ENCODE results near the gene LALBA.
"Not testable (repeated sequence)": the region's sequence is repeated elsewhere in the genome, so short reads cannot be mapped to it uniquely, and the experiment has no call there.

The LALBA gene

DNA sequence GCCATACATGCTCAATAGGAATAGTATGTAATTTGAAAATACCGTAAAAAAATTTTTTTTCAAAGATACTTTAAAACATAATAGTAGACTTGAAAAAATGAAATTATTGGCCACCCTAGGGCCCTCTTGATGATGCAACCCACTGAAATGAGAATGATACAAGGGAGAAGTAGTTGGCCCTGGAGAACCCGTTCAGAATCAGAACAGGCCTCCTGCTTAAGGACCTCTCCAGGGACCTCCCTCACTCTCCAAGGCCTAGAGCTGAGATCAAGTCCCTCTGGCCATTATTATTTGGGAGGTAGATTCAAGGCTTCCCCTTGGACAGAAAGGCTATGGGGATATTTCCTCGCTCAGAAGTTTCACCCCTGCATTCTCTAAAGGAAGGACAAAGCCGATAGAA, 11.9 kb downstream of the LALBA start:
- no peak overlapping the region for H3K4me3 ChIP-seq (ENCODE audit: control insufficient read depth, low read depth, low read length)
- TF ChIP-seq, protein P1, sequence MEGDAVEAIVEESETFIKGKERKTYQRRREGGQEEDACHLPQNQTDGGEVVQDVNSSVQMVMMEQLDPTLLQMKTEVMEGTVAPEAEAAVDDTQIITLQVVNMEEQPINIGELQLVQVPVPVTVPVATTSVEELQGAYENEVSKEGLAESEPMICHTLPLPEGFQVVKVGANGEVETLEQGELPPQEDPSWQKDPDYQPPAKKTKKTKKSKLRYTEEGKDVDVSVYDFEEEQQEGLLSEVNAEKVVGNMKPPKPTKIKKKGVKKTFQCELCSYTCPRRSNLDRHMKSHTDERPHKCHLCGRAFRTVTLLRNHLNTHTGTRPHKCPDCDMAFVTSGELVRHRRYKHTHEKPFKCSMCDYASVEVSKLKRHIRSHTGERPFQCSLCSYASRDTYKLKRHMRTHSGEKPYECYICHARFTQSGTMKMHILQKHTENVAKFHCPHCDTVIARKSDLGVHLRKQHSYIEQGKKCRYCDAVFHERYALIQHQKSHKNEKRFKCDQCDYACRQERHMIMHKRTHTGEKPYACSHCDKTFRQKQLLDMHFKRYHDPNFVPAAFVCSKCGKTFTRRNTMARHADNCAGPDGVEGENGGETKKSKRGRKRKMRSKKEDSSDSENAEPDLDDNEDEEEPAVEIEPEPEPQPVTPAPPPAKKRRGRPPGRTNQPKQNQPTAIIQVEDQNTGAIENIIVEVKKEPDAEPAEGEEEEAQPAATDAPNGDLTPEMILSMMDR (conservative IDR thresholded peaks at IDR 0.05; ENCODE audit: control insufficient read depth, insufficient read depth, low read depth, low read length) = no peak
- DNase-seq (ENCODE audit: low read depth) = no peak

DNA sequence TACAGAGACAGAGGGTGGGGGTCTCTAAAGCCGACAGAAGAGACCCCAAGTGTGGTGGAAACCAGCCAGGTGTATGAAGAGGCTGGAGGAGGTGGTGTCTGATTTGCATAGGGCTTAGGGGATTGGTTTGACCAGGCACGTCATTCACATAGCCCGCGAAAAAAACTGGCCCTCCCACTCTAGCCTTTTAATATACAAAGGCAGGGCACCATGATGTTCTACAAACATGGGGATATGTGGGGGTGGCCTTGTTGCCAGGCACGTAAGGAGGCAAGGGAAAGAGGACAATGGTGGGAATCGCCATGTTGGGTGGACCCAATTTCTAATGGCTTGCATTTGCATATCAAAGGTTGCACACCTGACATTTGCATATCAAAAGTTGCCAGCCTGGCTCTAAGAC, 13.2 kb downstream of the LALBA start:
- no peak overlapping the region for H3K4me3 ChIP-seq (ENCODE audit: control insufficient read depth, low read depth, low read length)
- TF ChIP-seq, protein P1 (conservative IDR thresholded peaks at IDR 0.05; ENCODE audit: control insufficient read depth, insufficient read depth, low read depth, low read length) = no peak
- no peak for DNase-seq (ENCODE audit: low read depth)

DNA sequence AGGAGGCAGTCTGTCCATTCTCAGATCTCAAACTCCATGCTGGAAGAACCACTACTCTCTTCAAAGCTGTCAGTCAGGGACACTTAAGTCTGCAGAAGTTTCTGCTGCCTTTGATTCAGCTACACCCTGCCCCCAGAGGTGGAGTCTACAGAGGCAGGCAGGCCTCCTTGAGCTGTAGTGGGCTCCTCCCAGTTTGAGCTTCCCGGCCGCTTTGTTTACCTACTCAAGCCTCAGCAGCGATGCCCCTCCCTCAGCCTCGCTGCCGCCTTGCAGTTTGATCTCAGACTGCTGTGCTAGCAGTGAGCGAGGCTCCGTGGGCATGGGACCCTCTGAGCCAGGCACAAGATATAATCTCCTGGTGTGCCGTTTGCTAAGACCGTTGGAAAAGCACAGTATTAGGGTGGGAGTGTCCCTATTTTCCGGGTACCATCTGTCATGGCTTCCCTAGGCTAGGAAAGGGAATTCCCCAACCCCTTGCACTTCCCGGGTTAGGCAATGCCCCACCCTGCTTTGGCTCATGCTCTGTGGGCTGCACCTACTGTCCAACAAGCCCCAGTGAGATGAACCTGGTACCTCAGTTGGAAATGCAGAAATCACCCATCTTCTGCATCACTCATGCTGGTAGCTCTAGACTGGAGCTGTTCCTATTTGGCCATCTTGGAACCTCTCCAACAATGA, 16.0 kb downstream of the LALBA start:
- not testable (repeated sequence) for DNase-seq (ENCODE audit: low read depth); H3K4me3 ChIP-seq (ENCODE audit: control insufficient read depth, low read depth, low read length)

DNA sequence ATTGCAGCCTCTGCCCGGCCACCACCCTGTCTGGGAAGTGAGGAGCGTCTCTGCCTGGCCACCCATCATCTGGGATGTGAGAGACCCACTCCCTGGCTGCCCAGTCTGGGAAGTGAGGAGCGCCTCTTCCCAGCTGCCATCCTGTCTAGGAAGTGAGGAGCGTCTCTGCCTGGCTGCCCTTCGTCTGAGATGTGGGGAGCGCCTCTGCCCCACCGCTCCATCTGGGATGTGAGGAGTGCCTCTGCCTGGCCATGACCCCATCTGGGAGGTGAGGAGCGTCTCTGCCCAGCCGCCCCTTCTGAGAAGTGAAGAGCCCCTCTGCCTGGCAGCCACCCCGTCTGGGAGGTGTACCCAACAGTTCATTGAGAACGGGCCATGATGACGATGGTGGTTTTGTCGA, 18.2 kb downstream of the LALBA start:
- H3K4me3 ChIP-seq (ENCODE audit: control insufficient read depth, low read depth, low read length); DNase-seq (ENCODE audit: low read depth): not testable (repeated sequence)

DNA sequence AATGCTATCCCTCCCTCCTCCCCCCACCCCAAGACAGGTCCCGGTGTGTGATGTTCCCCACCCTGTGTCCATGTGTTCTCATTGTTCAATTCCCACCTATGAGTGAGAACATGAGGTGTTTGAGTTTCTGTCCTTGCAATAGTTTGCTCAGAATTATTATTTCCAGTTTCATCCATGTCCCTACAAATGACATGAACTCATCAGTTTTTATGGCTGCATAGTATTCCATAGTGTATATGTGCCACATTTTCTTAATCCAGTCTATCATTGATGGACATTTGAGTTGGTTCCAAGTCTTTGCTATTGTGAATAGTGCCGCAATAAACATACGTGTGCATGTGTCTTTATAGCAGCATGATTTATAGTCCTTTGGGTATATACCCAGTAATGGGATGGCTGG, 22.8 kb downstream of the LALBA start:
- DNase-seq (ENCODE audit: low read depth); H3K4me3 ChIP-seq (ENCODE audit: control insufficient read depth, low read depth, low read length): not testable (repeated sequence)

DNA sequence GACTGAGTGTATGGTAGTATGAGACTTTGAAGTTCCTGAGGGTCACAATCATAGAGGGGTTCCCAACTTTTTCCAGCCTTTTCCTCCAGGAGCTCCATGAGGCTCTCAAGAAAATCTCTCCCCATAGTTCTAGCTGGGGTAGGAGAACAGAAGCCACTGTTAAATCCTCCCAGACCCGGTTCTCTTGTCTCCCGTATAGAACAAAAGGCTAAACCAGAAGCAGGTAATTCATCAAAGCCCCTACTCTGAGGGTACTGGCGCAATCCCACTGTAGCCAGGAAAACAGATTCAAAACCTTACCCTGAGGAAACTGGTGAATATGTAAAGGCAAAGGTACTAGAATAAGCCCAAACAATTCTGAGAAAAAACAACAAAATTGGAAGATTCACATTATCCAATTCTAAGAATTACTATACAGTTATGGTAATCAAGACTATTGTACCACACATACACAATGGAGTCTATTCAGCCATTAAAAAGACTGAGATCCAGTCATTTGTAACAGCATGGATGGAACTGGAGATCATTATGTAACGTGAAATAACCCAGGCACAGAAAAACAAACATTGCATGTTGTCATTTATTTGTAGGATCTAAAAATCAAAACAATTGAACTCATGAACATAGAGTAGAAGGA, 23.9 kb downstream of the LALBA start:
- no peak overlapping the region for H3K4me3 ChIP-seq (ENCODE audit: control insufficient read depth, low read depth, low read length)
- TF ChIP-seq, protein P1 (conservative IDR thresholded peaks at IDR 0.05; ENCODE audit: control insufficient read depth, insufficient read depth, low read depth, low read length) = no peak
- no peak for DNase-seq (ENCODE audit: low read depth)

DNA sequence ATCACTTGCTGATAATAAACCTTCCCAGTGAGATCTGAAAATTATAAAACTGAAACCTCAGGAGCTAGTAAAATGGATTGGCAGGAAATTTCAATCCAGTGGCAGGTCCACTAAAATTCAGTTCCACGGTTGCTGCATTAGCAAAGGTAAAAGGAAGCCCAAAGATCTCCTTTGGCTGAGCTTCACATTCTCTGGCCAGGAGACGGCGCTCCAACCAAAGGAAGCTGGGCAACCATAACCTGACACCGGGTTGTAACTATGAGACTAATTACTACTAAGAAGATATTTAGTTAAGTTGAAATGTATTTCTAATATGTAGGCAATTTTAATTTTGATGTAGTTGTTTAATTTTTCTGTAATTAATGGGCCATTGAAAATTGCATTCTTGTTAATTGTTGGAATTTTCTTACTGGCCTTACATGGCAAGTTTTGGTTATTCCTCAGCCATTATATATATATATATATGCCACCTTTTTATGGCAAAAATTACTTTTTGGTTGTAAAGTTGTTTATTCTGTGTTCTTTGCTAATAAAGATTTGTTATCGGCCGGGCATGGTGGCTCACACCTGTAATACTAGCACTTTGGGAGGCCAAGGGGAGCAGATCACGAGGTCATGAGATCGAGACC, 27.4 kb downstream of the LALBA start:
- peak; percentile 38 for DNase-seq (ENCODE audit: low read depth)
- TF ChIP-seq, protein P1 (conservative IDR thresholded peaks at IDR 0.05; ENCODE audit: control insufficient read depth, insufficient read depth, low read depth, low read length) = peak; percentile 88
- H3K4me3 ChIP-seq (ENCODE audit: control insufficient read depth, low read depth, low read length) = no peak overlapping the region

DNA sequence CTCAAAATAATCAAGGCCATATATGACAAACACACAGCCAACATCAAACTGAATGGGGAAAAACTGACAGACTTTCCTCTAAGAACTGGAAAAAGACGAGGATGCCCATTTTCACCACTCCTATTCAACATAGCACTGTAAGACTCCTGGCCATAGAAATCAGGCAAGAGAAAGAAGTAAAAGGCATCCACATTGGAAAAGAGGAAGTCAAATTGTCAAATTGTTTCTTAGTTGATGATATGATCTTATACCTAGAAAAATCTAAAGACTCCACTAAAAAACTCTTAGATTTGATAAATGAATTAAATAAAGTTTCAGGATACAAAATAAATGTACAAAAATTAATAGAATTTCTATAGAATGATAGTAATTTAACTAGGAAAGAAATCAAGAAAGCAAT, 33.2 kb downstream of the LALBA start:
- TF ChIP-seq, protein P1 (conservative IDR thresholded peaks at IDR 0.05; ENCODE audit: control insufficient read depth, insufficient read depth, low read depth, low read length) = no peak
- DNase-seq (ENCODE audit: low read depth) = no peak
- no peak overlapping the region for H3K4me3 ChIP-seq (ENCODE audit: control insufficient read depth, low read depth, low read length)

All from fibroblast of mammary gland (primary cell).